CD4-positive, alpha-beta T cell (primary cell): ENCODE results near the gene MFAP4. TPM values are rescaled to one million over a fixed set of nuclear protein-coding genes. Genes with fewer than 3 reads are reported as not detected.
A peak's percentile ranks its signal among the peaks of the same experiment; 100 is the strongest.

Experiments
- ATAC-seq: fragments of 200-7000 bp; cut with Tn5 transposase; one replicate; pipeline ENCODE4 v1.10.0; 2022; ENCODE audit warnings: mild to moderate bottlenecking; ENCODE audit not compliant: poor library complexity
- CTCF ChIA-PET: fragments of 350-600 bp; sonication (Branson Sonifier 250); formaldehyde crosslinking; loops from one replicate; lab custom pipeline; 2021; ENCODE audit warnings: antibody characterized with exemption, inconsistent platforms; lab: Charles Lee
- POLR2A ChIA-PET: fragments of 350-600 bp; sonication (Branson Sonifier 250); formaldehyde crosslinking; loops from one replicate; lab custom pipeline; 2021; ENCODE audit warnings: antibody characterized with exemption, inconsistent platforms; lab: Charles Lee
- DNase-seq, 14 experiments: peaks; one replicate each; pipeline ENCODE4 v3.0.0-alpha.2; 2013 to 2020; ENCODE audit warnings: mixed read lengths in 2 of 14
- H3K27ac ChIP-seq, 2 donors: one replicate each; pipeline versions ENCODE4 v1.5.1 to v1.7.0; 2013; ENCODE audit warnings: low read length in 2 of 2, low read depth in 1 of 2, mild to moderate bottlenecking in 1 of 2
- H3K27me3 ChIP-seq, 2 experiments: 1 replicate in 1 of 2; 2 replicates in 1 of 2; pipeline versions ENCODE4 v1.6.1 to v1.7.0; 2013; ENCODE audit warnings: low read length in 2 of 2, control low read depth in 1 of 2, mild to moderate bottlenecking in 1 of 2, moderate library complexity in 1 of 2; ENCODE audit not compliant: insufficient read depth in 2 of 2, control insufficient read depth in 1 of 2
- H3K36me3 ChIP-seq: one replicate; pipeline ENCODE4 v1.6.1; 2013; ENCODE audit warnings: low read length, control low read depth; ENCODE audit not compliant: insufficient read depth
- H3K4me1 ChIP-seq: one replicate; pipeline ENCODE4 v1.6.1; 2013; ENCODE audit warnings: low read length, control low read depth; ENCODE audit not compliant: insufficient read depth
- H3K4me3 ChIP-seq: one replicate; pipeline ENCODE4 v1.5.1; 2013; ENCODE audit warnings: mild to moderate bottlenecking, low read length, moderate library complexity
- H3K9me3 ChIP-seq, 2 experiments: 1 replicate in 1 of 2; 2 replicates in 1 of 2; pipeline versions ENCODE4 v1.6.1 to v1.7.0; 2013; ENCODE audit warnings: low read length in 2 of 2, mild to moderate bottlenecking in 2 of 2, control low read depth in 1 of 2, moderate library complexity in 1 of 2; ENCODE audit not compliant: control insufficient read depth in 1 of 2, insufficient read depth in 1 of 2
- H3K27ac Mint-ChIP-seq: one replicate; pipeline ENCODE4 v1.8.0; 2020; ENCODE audit warnings: mixed read lengths
- H3K27me3 Mint-ChIP-seq: one replicate; pipeline ENCODE4 v1.8.0; 2021; ENCODE audit warnings: mixed read lengths
- H3K36me3 Mint-ChIP-seq: one replicate; pipeline ENCODE4 v1.8.0; 2021; ENCODE audit warnings: low read depth, mixed read lengths
- H3K4me1 Mint-ChIP-seq: one replicate; pipeline ENCODE4 v1.8.0; 2021; ENCODE audit warnings: low read depth, mixed read lengths
- H3K4me3 Mint-ChIP-seq: one replicate; pipeline ENCODE4 v1.8.0; 2020; ENCODE audit warnings: mild to moderate bottlenecking, mixed read lengths
- H3K9me3 Mint-ChIP-seq: one replicate; pipeline ENCODE4 v1.8.0; 2020; ENCODE audit warnings: mixed read lengths
- intact Hi-C, 2 experiments: fragments of 100-400 bp; cut with DNase I in 1 of 2; cut with micrococcal nuclease in 1 of 2; formaldehyde crosslinking; loops; one replicate each; pipeline versions ENCODE4 v1.15.1 to v1.9.0; 2023 to 2025; cut with DNase I, micrococcal nuclease
- total RNA-seq, 174 experiments: library from RNA in 2 of 174; stranded (reverse) in 2 of 174; gene quantifications; one replicate each; pipeline ENCODE4 v1.2.3 and lab custom pipeline; 2021 to 2026
- TF ChIP-seq, protein P1 (sequence below): fragments of 200-600 bp; IDR thresholded peaks from one replicate; pipeline ENCODE4 v1.8.0; 2022; ENCODE audit warnings: antibody characterized with exemption, mild to moderate bottlenecking

MFAP4 gene
- total RNA-seq, 2 experiments from 2014 or later: not detected

DNA sequence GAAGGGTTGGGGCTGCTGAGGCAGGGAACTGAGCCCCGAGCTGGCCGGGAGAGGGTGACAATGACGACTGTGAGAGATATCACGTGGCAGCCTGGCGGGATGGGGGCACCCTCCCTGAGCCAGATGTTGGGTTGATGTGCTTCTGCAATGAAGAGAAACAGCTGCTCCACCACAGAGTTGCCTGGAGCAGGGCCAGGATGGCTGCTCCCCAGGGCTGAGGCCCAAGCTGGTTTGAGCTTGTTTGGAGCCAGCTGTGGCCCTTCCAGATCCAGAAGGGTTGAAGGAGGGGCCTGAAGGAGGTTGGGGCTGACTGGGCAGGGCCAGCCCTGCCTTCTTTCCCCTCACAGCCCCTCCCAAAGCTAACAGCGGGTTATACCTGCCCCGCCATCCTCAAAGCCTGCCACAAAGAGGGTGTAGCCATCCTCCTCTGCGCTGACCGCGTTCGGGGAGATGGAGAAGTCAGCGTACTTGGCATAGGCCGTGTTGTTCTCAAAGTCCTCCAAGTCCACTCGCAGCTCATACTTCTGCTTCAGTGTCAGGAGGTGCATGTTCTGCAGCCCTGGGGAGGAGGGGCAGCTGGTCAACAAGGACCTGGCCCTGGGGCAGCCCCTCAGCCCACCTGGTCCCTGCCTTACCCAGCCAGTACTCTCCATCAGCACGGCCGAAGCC is 2.1 kb downstream of the MFAP4 start:
- Histone ChIP-seq H3K4me1 (no peaks in the 10 kb centered on the region), H3K27me3 (no peaks in the 10 kb centered on the region), H3K36me3 (peaks cover 28% of the 10 kb centered on the region), H3K9me3 (peaks cover 0 to 5% of the 10 kb centered on the region in 2 experiments), H3K4me3 (no peak overlapping the region), H3K27ac (no peak overlapping the region)
- POLR2A ChIA-PET: interaction anchor here (0.7 kb wide), 1 partner anchor 22 kb away, joined by 4 read pairs; the partner anchor contains the start of gene B9D1
- H3K36me3 Mint-ChIP-seq: peaks cover 41% of the 10 kb centered on the region
- no peaks in the 10 kb centered on the region for H3K9me3 Mint-ChIP-seq
- ATAC-seq (peak; percentile 24), DNase-seq (no peak)
- H3K4me3 Mint-ChIP-seq: no peak overlapping the region
- H3K27ac Mint-ChIP-seq: no peak overlapping the region
- H3K4me1 Mint-ChIP-seq: no peaks in the 10 kb centered on the region
- H3K27me3 Mint-ChIP-seq: no peaks in the 10 kb centered on the region
- TF ChIP-seq, protein P1, sequence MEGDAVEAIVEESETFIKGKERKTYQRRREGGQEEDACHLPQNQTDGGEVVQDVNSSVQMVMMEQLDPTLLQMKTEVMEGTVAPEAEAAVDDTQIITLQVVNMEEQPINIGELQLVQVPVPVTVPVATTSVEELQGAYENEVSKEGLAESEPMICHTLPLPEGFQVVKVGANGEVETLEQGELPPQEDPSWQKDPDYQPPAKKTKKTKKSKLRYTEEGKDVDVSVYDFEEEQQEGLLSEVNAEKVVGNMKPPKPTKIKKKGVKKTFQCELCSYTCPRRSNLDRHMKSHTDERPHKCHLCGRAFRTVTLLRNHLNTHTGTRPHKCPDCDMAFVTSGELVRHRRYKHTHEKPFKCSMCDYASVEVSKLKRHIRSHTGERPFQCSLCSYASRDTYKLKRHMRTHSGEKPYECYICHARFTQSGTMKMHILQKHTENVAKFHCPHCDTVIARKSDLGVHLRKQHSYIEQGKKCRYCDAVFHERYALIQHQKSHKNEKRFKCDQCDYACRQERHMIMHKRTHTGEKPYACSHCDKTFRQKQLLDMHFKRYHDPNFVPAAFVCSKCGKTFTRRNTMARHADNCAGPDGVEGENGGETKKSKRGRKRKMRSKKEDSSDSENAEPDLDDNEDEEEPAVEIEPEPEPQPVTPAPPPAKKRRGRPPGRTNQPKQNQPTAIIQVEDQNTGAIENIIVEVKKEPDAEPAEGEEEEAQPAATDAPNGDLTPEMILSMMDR: no peak
- CTCF ChIA-PET: interaction anchor here (1.2 kb wide), 1 partner anchor 22 kb away, joined by 3 read pairs; the partner anchor contains the start of gene B9D1
- intact Hi-C loops: no loop called here

GRCh38 chr17:19383681-19384470 is 3.1 kb downstream of the MFAP4 start:
- DNase-seq (no peak), ATAC-seq (no peak)
- TF ChIP-seq, protein P1: no peak
- Histone ChIP-seq H3K27me3 (no peaks in the 10 kb centered on the region), H3K9me3 (peaks cover 0 to 5% of the 10 kb centered on the region in 2 experiments), H3K4me3 (no peak overlapping the region), H3K4me1 (peaks cover 3% of the 10 kb centered on the region), H3K27ac (no peak overlapping the region), H3K36me3 (peaks cover 31% of the 10 kb centered on the region)
- no peaks in the 10 kb centered on the region for H3K9me3 Mint-ChIP-seq
- H3K4me1 Mint-ChIP-seq: no peaks in the 10 kb centered on the region
- CTCF ChIA-PET: interaction anchor here (1.2 kb wide), 1 partner anchor 21 kb away, joined by 3 read pairs; the partner anchor contains the start of gene B9D1
- H3K4me3 Mint-ChIP-seq: no peak overlapping the region
- POLR2A ChIA-PET: no interaction called here
- peaks cover 47% of the 10 kb centered on the region for H3K36me3 Mint-ChIP-seq
- H3K27ac Mint-ChIP-seq: no peak overlapping the region
- H3K27me3 Mint-ChIP-seq: no peaks in the 10 kb centered on the region
- intact Hi-C loops: no loop called here

DNA sequence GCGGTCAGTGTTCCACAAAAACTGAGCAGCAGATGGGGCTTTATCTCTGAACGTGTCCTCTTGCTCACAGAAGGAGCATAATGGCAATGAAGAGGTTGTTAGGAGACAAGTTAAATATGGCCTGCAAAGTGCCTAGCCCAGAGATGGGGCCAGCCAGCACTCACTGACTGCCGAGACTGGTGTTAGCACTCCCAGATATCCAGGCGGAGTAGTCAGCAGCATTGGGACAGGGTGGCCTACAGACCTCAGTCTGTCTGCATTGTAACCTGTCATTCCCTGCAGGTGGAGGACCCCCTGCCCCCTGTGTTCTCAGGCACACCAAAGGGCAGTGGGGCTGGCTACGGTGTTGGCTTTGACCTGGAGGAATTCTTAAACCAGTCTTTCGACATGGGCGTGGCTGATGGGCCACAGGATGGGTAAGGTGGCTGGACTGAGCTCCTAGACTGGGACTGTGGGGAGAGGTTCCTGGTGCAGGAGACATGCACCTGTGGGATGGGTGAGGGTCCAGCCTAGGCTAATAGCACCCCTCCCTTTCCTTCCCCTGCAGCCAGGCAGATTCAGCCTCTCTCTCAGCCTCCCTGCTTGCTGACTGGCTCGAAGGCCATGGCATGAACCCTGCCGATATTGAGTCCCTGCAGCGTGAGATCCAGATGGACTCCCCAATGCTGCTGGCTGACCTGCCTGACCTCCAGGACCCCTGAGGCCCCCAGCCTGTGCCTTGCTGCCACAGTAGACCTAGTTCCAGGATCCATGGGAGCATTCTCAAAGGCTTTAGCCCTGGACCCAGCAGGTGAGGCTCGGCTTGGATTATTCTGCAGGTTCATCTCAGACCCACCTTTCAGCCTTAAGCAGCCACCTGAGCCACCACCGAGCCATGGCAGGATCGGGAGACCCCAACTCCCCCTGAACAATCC is 4.2 kb downstream of the MFAP4 start:
- intact Hi-C loops: no loop called here
- no peak overlapping the region for H3K4me3 Mint-ChIP-seq
- H3K27me3 Mint-ChIP-seq: no peaks in the 10 kb centered on the region
- Histone ChIP-seq H3K4me3 (no peak overlapping the region), H3K9me3 (peaks cover 0 to 5% of the 10 kb centered on the region in 2 experiments), H3K4me1 (peaks cover 11% of the 10 kb centered on the region), H3K36me3 (peaks cover 31% of the 10 kb centered on the region), H3K27ac (no peak overlapping the region), H3K27me3 (no peaks in the 10 kb centered on the region)
- H3K9me3 Mint-ChIP-seq: no peaks in the 10 kb centered on the region
- ChIA-PET CTCF (no interaction called here), POLR2A (no interaction called here)
- DNase-seq (no peak), ATAC-seq (no peak)
- TF ChIP-seq, protein P1: no peak
- no peaks in the 10 kb centered on the region for H3K4me1 Mint-ChIP-seq
- peaks cover 53% of the 10 kb centered on the region for H3K36me3 Mint-ChIP-seq
- no peak overlapping the region for H3K27ac Mint-ChIP-seq
